Endothelial cell of umbilical vein (primary cell): ENCODE data around the gene VKORC1.

Source experiments
- CTCF ChIP-seq, 2 donors: IDR thresholded peaks; 1 replicate in 1 of 2; 2 replicates in 1 of 2; pipeline ENCODE4 v1.5.1; 2011; ENCODE audit warnings: low read length in 2 of 2, mild to moderate bottlenecking in 2 of 2, moderate library complexity in 2 of 2, control low read depth in 1 of 2, inconsistent platforms in 1 of 2, low read depth in 1 of 2; ENCODE audit not compliant: insufficient read depth in 1 of 2; ENCODE audit errors: extremely low read depth in 1 of 2
- EZH2 ChIP-seq: IDR thresholded peaks from 2 replicates; pipeline ENCODE4 v1.6.1; 2012; ENCODE audit warnings: borderline replicate concordance, low read depth, mild to moderate bottlenecking, moderate library complexity, low read length, inconsistent platforms; ENCODE audit not compliant: severe bottlenecking
- JUN ChIP-seq: IDR thresholded peaks from 2 replicates; pipeline ENCODE4 v1.6.1; 2011; ENCODE audit warnings: borderline replicate concordance, low read depth; ENCODE audit not compliant: insufficient read length, insufficient read depth
- MYC ChIP-seq: IDR thresholded peaks from one replicate; pipeline ENCODE4 v1.6.1; 2011; ENCODE audit warnings: mild to moderate bottlenecking, low read depth, low read length
- POLR2AphosphoS5 ChIP-seq: IDR thresholded peaks from 2 replicates; pipeline ENCODE4 v1.6.1; 2012; ENCODE audit warnings: low read depth, mild to moderate bottlenecking, control low read depth, low read length, moderate library complexity; ENCODE audit not compliant: insufficient read depth
- TF ChIP-seq, protein P1 (sequence below): IDR thresholded peaks from 2 replicates; pipeline ENCODE4 v1.6.1; 2011; ENCODE audit not compliant: insufficient read depth, insufficient read length

GRCh38 chr16:31050280-31051030, 44.1 kb downstream of the VKORC1 start:
- TF ChIP-seq POLR2AphosphoS5, result no peak
- no peak for TF ChIP-seq CTCF (IDR thresholded peaks at IDR 0.05; ENCODE audit: extremely low read depth in 1 of 2, insufficient read depth in 1 of 2, low read depth in 1 of 2, low read length in 2 of 2)
- no peak for TF ChIP-seq EZH2
- TF ChIP-seq JUN, result no peak
- TF ChIP-seq MYC, result no peak
- TF ChIP-seq, protein P1, sequence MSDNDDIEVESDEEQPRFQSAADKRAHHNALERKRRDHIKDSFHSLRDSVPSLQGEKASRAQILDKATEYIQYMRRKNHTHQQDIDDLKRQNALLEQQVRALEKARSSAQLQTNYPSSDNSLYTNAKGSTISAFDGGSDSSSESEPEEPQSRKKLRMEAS, result no peak
